Activated T-cell treated with anti-CD3 and anti-CD28 coated beads, Interleukin-2, amount 50 U/mL, for 4 hours (primary cell): ENCODE results near the gene CDHR2. TPM values are rescaled to one million over a fixed set of nuclear protein-coding genes. Genes with fewer than 3 reads are reported as not detected.
"Not testable (repeated sequence)": the region's sequence is repeated elsewhere in the genome, so short reads cannot be mapped to it uniquely, and the experiment has no call there.

Source experiments
- ATAC-seq, 2 donors: fragments of 200-7000 bp; cut with Tn5 transposase; one replicate each; pipeline ENCODE4 v1.10.0; 2021
- DNase-seq: peaks from one replicate; pipeline ENCODE4 v3.0.0-alpha.2; 2020
- H3K27me3 Mint-ChIP-seq: one replicate; pipeline ENCODE4 v1.8.0; 2021; ENCODE audit warnings: low read depth, mixed read lengths
- H3K36me3 Mint-ChIP-seq: one replicate; pipeline ENCODE4 v1.8.0; 2022; ENCODE audit warnings: mixed read lengths; ENCODE audit not compliant: insufficient read depth
- H3K4me1 Mint-ChIP-seq: one replicate; pipeline ENCODE4 v1.8.0; 2021; ENCODE audit warnings: low read depth, mixed read lengths
- H3K4me3 Mint-ChIP-seq: one replicate; pipeline ENCODE4 v1.8.0; 2021; ENCODE audit warnings: mild to moderate bottlenecking, moderate library complexity, mixed read lengths
- H3K9me3 Mint-ChIP-seq: one replicate; pipeline ENCODE4 v1.8.0; 2021; ENCODE audit warnings: mixed read lengths
- total RNA-seq, 3 donors: library from RNA; stranded (reverse); gene quantifications; one replicate each; pipeline ENCODE4 v1.2.1, GENCODE V29; 2021

CDHR2 gene
- total RNA-seq, 3 donors from 2014 or later = 0.29 to 0.43 (median 0.33) TPM

DNA sequence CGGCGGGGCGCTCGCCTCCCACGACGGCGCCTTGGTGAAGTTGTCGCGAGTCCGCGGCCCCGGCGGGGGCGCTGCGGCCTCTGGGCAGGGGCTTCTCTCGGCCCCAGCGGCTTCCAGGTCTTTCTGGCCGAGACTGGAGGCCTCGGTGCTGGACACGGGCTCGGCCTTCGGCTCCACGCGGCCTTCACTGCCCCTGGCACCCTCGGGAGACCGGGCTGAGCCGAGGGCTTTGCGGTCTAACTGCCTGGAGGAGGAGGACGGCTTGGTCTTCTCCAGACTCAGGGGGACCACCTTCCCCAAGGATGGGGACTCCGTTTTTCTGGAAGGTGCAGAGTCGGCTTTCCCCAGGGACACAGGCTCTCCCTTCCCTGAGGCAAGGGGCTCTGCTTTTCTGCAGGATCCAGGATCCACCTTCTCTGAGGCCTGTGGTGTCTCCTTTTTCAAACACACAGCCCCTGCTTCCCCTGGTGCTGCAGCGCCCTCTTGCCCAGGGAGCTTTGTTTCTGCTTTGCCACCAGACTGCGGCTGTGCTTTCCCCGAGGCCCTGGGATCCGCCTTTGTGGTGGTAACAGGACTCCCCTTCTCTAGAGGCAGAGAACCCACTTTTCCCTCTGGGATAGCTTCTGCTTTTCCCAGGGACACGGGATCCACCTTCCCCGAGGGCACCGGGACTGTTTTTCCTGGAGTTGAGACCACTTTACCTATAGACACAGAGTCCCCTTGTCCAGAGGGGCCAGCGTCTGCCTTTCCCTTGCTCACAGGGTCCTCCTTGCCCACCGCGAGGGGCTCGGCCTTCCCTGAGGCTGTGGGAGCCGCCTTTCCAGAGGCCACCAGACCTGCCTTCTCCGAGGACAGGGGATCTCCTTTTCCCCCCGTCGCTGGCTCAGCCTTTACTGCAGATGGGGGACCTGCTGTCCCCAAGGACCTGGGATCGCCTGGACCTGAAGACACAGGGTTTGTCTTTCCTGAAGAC, 48.6 kb downstream of the CDHR2 start:
- peaks cover 2% of the 10 kb centered on the region for H3K27me3 Mint-ChIP-seq
- no peak for DNase-seq

DNA sequence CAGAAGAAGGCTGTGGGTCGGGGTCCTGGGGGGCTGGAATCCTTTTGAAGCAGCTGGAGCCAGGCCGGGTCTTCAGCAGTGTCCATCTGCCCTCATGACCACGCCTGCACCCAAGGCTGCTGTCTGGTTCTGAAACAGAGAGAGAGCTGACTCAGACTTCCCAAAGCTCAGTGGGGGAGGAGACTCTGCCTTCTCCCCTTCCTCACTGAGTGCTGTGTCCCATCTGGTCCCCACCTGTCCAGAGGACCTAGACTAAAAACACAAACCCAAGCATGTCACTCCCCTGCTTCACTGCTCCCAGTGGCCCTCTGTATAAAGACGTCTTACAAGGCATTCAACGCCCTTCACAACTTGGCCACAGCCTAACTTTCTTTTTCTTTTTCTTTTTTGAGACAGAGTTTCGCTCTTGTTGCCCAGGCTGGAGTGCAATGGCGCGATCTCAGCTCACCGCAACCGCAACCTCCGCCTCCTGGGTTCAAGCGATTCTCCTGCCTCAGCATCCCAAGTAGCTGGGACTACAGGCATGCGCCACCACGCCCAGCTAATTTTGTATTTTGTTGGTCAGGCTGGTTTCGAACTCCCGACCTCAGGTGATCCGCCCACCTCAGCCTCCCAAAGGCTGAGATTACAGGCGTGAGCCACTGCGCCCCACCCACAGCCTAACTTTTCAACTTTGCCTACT, 50.7 kb downstream of the CDHR2 start:
- ATAC-seq, H3K9me3 Mint-ChIP-seq, H3K4me3 Mint-ChIP-seq, H3K27me3 Mint-ChIP-seq, H3K4me1 Mint-ChIP-seq, H3K36me3 Mint-ChIP-seq, DNase-seq: not testable (repeated sequence)

More for the DNA sequence above, 48.6 kb downstream of the CDHR2 start:
- no peaks in the 10 kb centered on the region for H3K36me3 Mint-ChIP-seq
- H3K4me3 Mint-ChIP-seq = peak overlapping the region; percentile 53
- no peaks in the 10 kb centered on the region for H3K9me3 Mint-ChIP-seq
- ATAC-seq = no peak
- H3K4me1 Mint-ChIP-seq = peaks cover 4% of the 10 kb centered on the region

DNA sequence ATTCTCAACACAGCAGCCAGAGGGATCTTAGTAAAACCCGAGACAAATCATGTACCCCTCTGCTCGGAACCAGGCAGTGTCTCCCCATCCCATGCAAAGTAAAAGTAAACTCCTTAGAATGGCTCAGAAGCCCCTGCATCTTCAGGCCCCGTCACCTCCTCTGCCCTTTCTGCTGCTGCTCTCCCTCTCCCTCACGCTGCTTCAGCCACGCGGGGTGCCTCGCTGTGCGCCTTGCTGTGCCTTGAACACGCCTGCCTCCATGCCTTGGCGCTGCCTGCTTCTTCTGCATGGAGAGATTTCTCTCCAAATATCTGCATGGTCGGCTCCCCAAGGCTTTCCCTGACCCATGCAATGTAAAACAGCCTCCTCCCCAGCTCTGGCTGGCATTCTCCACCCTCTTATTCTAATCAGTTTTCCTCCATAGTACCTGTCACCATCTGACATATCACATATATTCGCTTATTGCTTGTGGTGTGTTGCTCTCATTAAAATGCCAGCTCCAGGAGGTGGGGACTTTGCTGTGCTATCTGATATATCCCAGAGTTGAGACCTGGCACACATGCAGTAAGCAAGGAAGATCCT, 52.9 kb downstream of the CDHR2 start:
- no peaks in the 10 kb centered on the region for H3K36me3 Mint-ChIP-seq
- no peak for DNase-seq
- H3K4me3 Mint-ChIP-seq = no peak overlapping the region
- ATAC-seq = no peak
- no peaks in the 10 kb centered on the region for H3K4me1 Mint-ChIP-seq
- H3K27me3 Mint-ChIP-seq = no peaks in the 10 kb centered on the region
- no peaks in the 10 kb centered on the region for H3K9me3 Mint-ChIP-seq

DNA sequence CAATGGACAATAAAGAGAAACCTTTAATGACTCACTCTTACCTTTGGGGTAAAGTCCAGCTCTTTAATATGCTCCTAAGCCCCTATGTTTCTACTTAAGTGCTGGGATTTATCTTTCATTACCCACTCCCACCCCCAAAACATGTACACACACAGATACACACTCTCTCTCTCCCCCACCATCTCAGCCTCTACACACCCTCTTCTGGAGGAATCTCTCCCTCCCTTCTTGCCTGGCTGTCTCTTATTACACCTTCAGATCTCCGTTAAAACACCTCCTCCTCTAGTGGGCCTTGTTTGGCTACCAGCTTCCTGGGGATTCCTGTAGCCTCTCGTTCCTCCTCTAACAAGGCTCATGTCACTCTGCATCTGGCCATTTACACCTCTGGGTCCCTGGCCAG, 53.9 kb downstream of the CDHR2 start:
- DNase-seq = no peak
- Mint-ChIP-seq H3K9me3 (no peaks in the 10 kb centered on the region), H3K4me3 (no peak overlapping the region), H3K4me1 (no peaks in the 10 kb centered on the region), H3K36me3 (no peaks in the 10 kb centered on the region), H3K27me3 (no peaks in the 10 kb centered on the region)
- no peak for ATAC-seq

DNA sequence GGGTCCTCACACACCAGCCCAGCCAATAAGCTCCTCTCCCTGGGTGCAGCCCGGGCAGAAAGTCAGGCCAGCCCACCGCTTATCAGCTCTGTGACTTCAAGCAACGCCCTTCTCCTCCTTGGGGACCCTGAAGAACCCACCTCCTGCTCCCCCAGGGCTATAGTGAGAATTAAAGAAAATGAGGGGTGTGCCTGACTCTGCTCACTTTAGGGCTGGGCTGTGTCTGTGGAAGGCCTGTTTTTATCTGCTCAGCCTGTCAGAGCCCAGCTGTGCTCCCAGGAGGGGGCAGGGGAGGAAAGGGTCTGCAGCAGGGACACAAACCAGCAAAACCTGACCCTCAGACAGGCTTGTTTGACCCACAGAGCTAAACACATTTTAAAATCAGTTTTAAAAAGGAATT, 56.9 kb downstream of the CDHR2 start:
- no peaks in the 10 kb centered on the region for H3K36me3 Mint-ChIP-seq
- no peaks in the 10 kb centered on the region for H3K9me3 Mint-ChIP-seq
- no peak for ATAC-seq

DNA sequence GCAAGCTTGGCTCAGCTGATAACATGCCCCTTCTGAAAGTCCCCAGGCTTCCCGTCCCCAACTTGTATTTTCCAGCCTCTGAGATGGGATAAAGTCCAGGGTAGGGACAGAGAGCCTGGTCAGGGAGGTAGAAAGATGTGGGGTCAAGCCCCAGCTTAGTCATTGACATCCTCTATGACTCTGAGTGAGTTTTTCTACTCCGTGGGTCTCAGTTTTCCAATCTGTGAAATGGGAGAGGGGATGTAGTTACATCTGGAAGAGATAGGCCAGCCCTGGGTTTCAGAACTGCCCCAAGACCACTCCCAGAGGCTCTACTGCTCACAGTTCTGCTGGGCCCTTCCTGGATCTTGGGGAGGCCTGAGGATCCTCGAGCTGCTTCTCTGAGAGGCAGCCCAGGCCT, 57.7 kb downstream of the CDHR2 start:
- peaks cover 11% of the 10 kb centered on the region for H3K27me3 Mint-ChIP-seq
- H3K4me3 Mint-ChIP-seq = no peak overlapping the region
- ATAC-seq (no peak), DNase-seq (no peak)
- H3K4me1 Mint-ChIP-seq = peaks cover 12% of the 10 kb centered on the region
- no peaks in the 10 kb centered on the region for H3K9me3 Mint-ChIP-seq
- H3K36me3 Mint-ChIP-seq = no peaks in the 10 kb centered on the region

More for the DNA sequence above, 56.9 kb downstream of the CDHR2 start:
- peaks cover 9% of the 10 kb centered on the region for H3K4me1 Mint-ChIP-seq
- H3K27me3 Mint-ChIP-seq = peaks cover 5% of the 10 kb centered on the region
- DNase-seq = no peak
- H3K4me3 Mint-ChIP-seq = no peak overlapping the region

DNA sequence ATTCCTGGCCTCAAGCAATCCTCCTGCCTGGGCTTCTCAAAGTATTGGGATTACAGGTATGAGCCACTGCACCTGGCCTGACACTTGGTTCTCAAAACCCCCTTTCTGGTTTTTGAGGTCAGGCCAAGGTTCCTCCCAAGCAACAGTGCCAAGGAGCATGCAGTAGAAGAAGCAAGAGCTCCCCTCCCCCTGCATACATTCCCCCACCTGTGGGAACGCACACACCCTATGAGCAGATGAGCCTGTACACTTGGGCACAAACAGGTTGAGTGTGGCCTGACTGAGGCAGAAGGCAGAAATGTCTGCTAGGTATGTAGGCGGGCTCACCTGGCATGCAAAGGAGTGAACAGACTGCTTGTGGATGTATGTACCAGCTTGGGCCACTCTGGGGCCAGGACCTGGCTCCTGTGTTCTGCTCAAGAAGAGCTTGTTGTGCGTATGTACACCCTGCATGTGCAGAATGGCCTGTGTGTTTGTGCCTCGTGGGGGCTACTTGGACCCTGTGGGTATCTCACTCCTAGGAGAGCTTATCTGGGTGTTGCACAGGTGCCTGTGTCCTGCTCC, 59.1 kb downstream of the CDHR2 start:
- Mint-ChIP-seq H3K27me3 (peaks cover 21% of the 10 kb centered on the region), H3K9me3 (no peaks in the 10 kb centered on the region), H3K36me3 (no peaks in the 10 kb centered on the region), H3K4me3 (peak overlapping the region; percentile 88), H3K4me1 (peaks cover 12% of the 10 kb centered on the region)
- ATAC-seq = no peak
- DNase-seq = no peak

DNA sequence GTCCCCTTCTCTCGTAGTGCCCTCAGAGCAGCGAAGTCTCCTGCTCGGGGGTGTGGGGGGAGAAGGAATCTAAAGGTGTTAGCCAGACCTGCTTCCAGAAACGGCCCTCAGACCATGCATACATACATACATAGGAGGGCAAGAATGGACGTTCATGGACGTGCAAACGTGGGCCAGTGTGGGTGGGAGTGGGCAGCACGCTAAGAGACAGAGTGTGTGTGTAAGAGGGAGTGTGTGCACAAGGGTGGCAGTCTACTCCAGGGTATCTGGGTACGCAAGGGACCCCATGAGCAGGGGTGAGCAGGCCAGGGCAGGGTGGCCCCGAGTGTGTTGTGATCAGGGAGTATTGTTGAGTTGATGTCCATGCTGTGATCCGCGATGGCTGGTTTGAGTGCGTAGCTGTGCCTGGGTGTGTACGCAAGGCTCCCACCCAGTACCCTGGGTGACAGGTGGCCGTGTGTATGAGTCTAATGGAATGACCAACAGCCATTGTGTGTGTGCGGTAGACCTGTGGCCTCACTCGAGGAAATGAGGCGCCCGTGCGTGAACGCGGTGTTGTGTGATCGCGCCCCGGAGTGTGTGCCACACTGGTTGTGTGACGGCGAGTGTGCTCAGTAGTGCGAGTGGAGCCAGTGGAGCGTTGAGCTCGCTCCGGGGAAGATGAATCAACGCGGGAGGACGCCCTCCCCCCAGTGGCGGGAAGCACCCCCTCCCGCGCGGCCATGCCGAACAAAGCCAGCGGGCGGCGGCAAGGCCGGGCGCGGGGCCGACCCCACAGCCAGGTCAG, 60.0 kb downstream of the CDHR2 start:
- DNase-seq (peak; percentile 23), ATAC-seq (peak; percentile 46 to 54)
- H3K9me3 Mint-ChIP-seq = no peaks in the 10 kb centered on the region
- H3K27me3 Mint-ChIP-seq = peaks cover 28% of the 10 kb centered on the region
- H3K4me3 Mint-ChIP-seq = peak overlapping the region; percentile 88
- peaks cover 12% of the 10 kb centered on the region for H3K4me1 Mint-ChIP-seq
- H3K36me3 Mint-ChIP-seq = no peaks in the 10 kb centered on the region

DNA sequence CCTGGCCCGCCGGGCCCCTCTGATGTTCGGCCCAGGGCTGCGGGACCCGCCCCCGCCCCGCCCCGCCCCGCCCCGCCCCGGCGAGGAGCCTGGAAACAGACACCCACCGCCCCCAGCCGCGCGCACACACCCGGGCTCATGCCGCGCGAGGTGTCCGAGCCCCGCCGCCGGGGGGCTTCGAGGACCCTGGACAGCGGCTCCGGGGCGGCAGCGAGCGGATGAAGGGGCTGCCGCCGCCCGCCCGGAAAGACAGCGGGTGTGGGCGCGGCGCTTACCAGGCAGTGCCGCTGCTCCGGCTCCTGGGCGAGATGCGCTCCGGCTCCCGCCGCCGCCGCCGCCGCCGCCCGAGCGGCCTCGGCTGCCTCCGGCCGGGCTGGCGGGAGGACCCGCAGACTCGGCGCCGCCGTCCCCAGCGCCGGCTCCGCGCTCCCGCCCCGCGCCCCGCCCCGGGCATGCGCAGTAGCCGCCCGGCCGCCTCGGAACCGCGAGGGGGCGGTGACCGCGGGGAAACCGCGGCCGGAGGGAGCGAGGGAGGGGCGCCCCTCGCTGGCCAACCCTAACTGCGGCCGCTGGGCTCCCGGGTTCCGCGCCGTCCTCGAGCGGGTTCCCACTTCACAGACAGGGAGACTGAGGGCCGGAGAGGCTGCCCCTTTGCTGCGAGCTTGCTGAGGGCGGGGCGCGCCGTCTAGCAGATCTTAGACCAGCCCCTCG, 60.7 kb downstream of the CDHR2 start, which contains the start of gene GPRIN1:
TSS of gene GPRIN1 (minus strand) at position 433 of the 711 bp plus-strand sequence. CDS start 10,322 bp downstream, outside the sequence.
- Mint-ChIP-seq H3K4me1 (peaks cover 12% of the 10 kb centered on the region), H3K4me3 (peak within 1 kb of the TSS; percentile 88), H3K27me3 (peaks cover 32% of the 10 kb centered on the region), H3K36me3 (no peaks in the 10 kb centered on the region), H3K9me3 (no peaks in the 10 kb centered on the region)
- ATAC-seq = peak; percentile 86 to 87
- DNase-seq = peak; percentile 38

DNA sequence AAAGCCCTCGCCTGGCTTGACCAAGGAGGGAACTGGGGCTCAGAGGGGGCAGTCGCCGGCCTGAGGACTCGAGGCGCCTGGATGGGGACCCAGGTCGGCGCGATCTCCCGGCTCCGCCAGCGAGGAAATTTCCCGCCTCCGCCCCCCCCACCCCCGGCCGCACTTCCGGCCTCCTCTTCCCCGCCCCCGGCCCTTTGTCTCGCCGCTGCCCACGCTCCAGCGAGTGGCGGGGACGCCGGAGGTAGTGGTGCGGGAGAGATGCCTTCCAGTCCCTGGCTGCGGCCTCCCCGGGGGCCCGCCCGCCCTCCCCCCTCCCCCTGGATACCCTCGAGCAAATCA, 61.3 kb downstream of the CDHR2 start:
- ATAC-seq (no peak), DNase-seq (no peak)
- Mint-ChIP-seq H3K36me3 (no peaks in the 10 kb centered on the region), H3K27me3 (peaks cover 37% of the 10 kb centered on the region), H3K4me1 (peaks cover 12% of the 10 kb centered on the region), H3K9me3 (no peaks in the 10 kb centered on the region), H3K4me3 (peak overlapping the region; percentile 75)

DNA sequence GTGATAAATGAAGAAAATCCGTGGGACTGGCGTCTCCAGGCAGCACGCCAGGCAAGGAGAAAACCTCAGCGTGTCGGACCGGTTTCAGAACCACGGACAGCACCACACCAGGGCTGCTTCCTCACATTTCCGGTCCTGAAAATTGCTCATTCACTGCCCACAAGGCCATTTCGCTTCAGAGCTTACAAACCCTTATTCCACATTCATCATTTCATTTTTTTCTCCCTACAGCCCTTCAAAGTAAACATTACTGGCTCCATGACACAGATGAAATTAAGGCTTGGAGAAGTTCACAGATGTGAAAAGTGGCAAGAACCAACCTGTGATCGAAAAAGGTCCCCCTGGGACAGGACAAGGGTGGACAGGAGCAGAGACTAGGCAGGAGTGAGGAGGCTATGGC, 62.3 kb downstream of the CDHR2 start:
- ATAC-seq (no peak), DNase-seq (peak; percentile 29)
- Mint-ChIP-seq H3K9me3 (no peaks in the 10 kb centered on the region), H3K4me3 (no peak overlapping the region), H3K4me1 (peaks cover 12% of the 10 kb centered on the region), H3K36me3 (no peaks in the 10 kb centered on the region), H3K27me3 (peaks cover 47% of the 10 kb centered on the region)

DNA sequence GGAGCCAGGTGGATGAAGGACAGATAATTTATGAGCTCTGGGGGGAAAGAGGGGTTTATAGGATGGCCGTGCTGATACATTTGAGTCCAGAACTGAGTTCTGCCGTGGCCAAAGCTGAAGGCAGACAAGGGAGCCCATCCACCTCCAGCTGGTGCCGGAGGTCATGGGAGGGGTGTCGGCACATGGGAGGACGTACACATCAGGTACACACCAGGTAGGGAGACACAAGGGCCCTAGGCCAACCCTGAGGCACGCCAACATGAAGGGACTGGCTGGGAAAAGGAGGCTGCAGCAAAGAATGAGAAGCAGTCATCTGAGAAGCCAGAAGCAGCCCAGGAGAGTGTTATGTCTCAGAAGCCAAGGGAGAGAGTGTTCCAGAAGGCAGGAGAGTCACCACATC, 62.9 kb downstream of the CDHR2 start:
- peaks cover 12% of the 10 kb centered on the region for H3K4me1 Mint-ChIP-seq
- H3K27me3 Mint-ChIP-seq = peaks cover 53% of the 10 kb centered on the region
- H3K4me3 Mint-ChIP-seq = no peak overlapping the region
- H3K9me3 Mint-ChIP-seq = no peaks in the 10 kb centered on the region
- ATAC-seq = no peak
- H3K36me3 Mint-ChIP-seq = no peaks in the 10 kb centered on the region
- no peak for DNase-seq

DNA sequence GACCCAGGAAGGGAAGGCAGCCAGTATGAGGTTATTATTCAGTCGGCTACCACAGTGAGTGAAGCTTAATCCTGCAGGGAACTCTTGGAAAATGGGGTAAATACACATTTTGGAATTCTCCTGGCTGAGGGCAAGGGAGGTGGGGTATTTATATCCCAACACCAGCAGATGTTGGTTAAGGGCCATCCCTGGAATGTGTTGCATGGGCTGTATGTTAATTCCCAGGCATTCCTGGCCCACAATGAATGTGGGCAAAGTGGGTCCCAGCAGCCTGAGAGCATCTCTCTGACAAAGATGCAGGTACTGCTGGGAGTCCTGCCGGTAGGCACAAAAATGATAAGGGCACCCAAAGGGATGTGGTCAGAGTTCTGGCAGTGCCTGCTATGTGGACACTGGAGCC, 63.7 kb downstream of the CDHR2 start:
- Mint-ChIP-seq H3K36me3 (no peaks in the 10 kb centered on the region), H3K27me3 (peaks cover 60% of the 10 kb centered on the region), H3K9me3 (no peaks in the 10 kb centered on the region), H3K4me3 (no peak overlapping the region), H3K4me1 (peaks cover 12% of the 10 kb centered on the region)
- no peak for ATAC-seq
- DNase-seq = no peak
